ENCODE measurements around the gene HNF4A. TPM values are rescaled to one million over a fixed set of nuclear protein-coding genes. Genes with fewer than 3 reads are reported as not detected.
"Not testable (repeated sequence)": the region's sequence is repeated elsewhere in the genome, so short reads cannot be mapped to it uniquely, and the experiment has no call there.

Gene HNF4A
- total RNA-seq, 3 donors from 2014 or later, result 125 to 332 (median 237) TPM

- intact Hi-C loops (cut with DNase I, micrococcal nuclease), result loop anchor here in 1 of 2 donors (10.0 kb wide), 1 partner anchor 83 kb away; no protein-coding TSS in a partner anchor
- ATAC-seq (no peak), DNase-seq (no peak)
- no peaks in the 10 kb centered on the region for H3K9me3 ChIP-seq
- no peak for TF ChIP-seq CTCF (IDR thresholded peaks at IDR 0.05)
- no peak overlapping the region for H3K4me3 ChIP-seq
- H3K36me3 ChIP-seq (ENCODE audit: low read depth), result no peaks in the 10 kb centered on the region
- H3K4me1 ChIP-seq (ENCODE audit: low read depth), result no peaks in the 10 kb centered on the region
Observed at GRCh38 chr20:44467289-44467883, 111.9 kb downstream of the HNF4A start.

- H3K4me1 ChIP-seq (ENCODE audit: low read depth), result no peaks in the 10 kb centered on the region
- no peaks in the 10 kb centered on the region for H3K9me3 ChIP-seq
- intact Hi-C loops (cut with DNase I, micrococcal nuclease), result loop anchor here in 1 of 2 donors (10.0 kb wide), 1 partner anchor 83 kb away; no protein-coding TSS in a partner anchor
- no peak for TF ChIP-seq CTCF (IDR thresholded peaks at IDR 0.05)
- DNase-seq (no peak), ATAC-seq (no peak)
- no peak overlapping the region for H3K4me3 ChIP-seq
- no peaks in the 10 kb centered on the region for H3K36me3 ChIP-seq (ENCODE audit: low read depth)
Observed at GRCh38 chr20:44468044-44468782, 112.7 kb downstream of the HNF4A start.

GRCh38 chr20:44470327-44470726, 114.8 kb downstream of the HNF4A start:
- H3K4me3 ChIP-seq, result no peak overlapping the region
- peaks cover 3% of the 10 kb centered on the region for H3K4me1 ChIP-seq (ENCODE audit: low read depth)
- H3K36me3 ChIP-seq (ENCODE audit: low read depth), result no peaks in the 10 kb centered on the region
- DNase-seq (no peak), ATAC-seq (no peak)
- no peaks in the 10 kb centered on the region for H3K9me3 ChIP-seq
- intact Hi-C loops (cut with DNase I, micrococcal nuclease), result loop anchor here in 1 of 2 donors (10.0 kb wide), 1 partner anchor 256 kb away; the partner anchor contains the start of gene OSER1
- no peak for TF ChIP-seq CTCF (IDR thresholded peaks at IDR 0.05)

GRCh38 chr20:44471481-44471882, 116.0 kb downstream of the HNF4A start:
- Histone ChIP-seq H3K4me3 (no peak overlapping the region), H3K9me3 (no peaks in the 10 kb centered on the region), H3K36me3 (ENCODE audit: low read depth) (no peaks in the 10 kb centered on the region), H3K4me1 (ENCODE audit: low read depth) (peaks cover 9% of the 10 kb centered on the region)
- no peak for DNase-seq
- intact Hi-C loops (cut with DNase I, micrococcal nuclease), result loop anchor here in 1 of 2 donors (10.0 kb wide), 1 partner anchor 257 kb away; the partner anchor contains the start of gene OSER1
- ATAC-seq, result peak; percentile 39
- no peak for TF ChIP-seq CTCF (IDR thresholded peaks at IDR 0.05)

- peaks cover 12% of the 10 kb centered on the region for H3K4me1 ChIP-seq (ENCODE audit: low read depth)
- H3K36me3 ChIP-seq (ENCODE audit: low read depth); ATAC-seq; DNase-seq; H3K4me3 ChIP-seq; H3K9me3 ChIP-seq: not testable (repeated sequence)
- intact Hi-C loops (cut with DNase I, micrococcal nuclease), result loop anchor here in 1 of 2 donors (10.0 kb wide), 1 partner anchor 257 kb away; the partner anchor contains the start of gene OSER1
Observed at GRCh38 chr20:44472283-44472682, 116.8 kb downstream of the HNF4A start.

GRCh38 chr20:44475372-44475693, 119.8 kb downstream of the HNF4A start:
- no peak for DNase-seq
- Histone ChIP-seq H3K36me3 (ENCODE audit: low read depth) (no peaks in the 10 kb centered on the region), H3K9me3 (no peaks in the 10 kb centered on the region), H3K4me1 (ENCODE audit: low read depth) (peaks cover 12% of the 10 kb centered on the region), H3K4me3 (peak overlapping the region; percentile 71)
- intact Hi-C loops (cut with DNase I, micrococcal nuclease), result loop anchor here in 1 of 2 donors (10.0 kb wide), 1 partner anchor 261 kb away; the partner anchor contains the start of gene OSER1
- peak; percentile 4 for ATAC-seq
- no peak for TF ChIP-seq CTCF (IDR thresholded peaks at IDR 0.05)

All from mucosa of descending colon (tissue), 3 donors.